ENCODE measurements around the gene IGHMBP2. TPM values are rescaled to one million over a fixed set of nuclear protein-coding genes. Genes with fewer than 3 reads are reported as not detected.

Gene IGHMBP2
- total and polyA plus RNA-seq, 9 of the 15 experiments (the other 6 are each of a cell fraction or from before 2014, with no cell fraction given) = 1.6 to 24.8 (median 14.5) TPM

- peak; percentile 54 for TF ChIP-seq CHD7 (IDR thresholded peaks at IDR 0.05; ENCODE audit: low read depth, low read length)
- TF ChIP-seq PML (IDR thresholded peaks at IDR 0.05; ENCODE audit: low read length) = peak; percentile 89
- TF ChIP-seq MTA1 (IDR thresholded peaks at IDR 0.05; ENCODE audit: borderline replicate concordance) = no peak
- TF ChIP-seq NR2C1 (IDR thresholded peaks at IDR 0.05) = peak; percentile 57; the same call in 1 of the 2 replicates
- peak; percentile 79 for TF ChIP-seq NR2C1 (tag; IDR thresholded peaks at IDR 0.05)
- TF ChIP-seq KLF13 (tag; IDR thresholded peaks at IDR 0.05; ENCODE audit: borderline replicate concordance, low read depth) = peak; percentile 72
- no peak for TF ChIP-seq RAD51 (IDR thresholded peaks at IDR 0.05; ENCODE audit: borderline replicate concordance, low read depth)
- TF ChIP-seq, protein P1, sequence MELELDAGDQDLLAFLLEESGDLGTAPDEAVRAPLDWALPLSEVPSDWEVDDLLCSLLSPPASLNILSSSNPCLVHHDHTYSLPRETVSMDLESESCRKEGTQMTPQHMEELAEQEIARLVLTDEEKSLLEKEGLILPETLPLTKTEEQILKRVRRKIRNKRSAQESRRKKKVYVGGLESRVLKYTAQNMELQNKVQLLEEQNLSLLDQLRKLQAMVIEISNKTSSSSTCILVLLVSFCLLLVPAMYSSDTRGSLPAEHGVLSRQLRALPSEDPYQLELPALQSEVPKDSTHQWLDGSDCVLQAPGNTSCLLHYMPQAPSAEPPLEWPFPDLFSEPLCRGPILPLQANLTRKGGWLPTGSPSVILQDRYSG (tag; conservative IDR thresholded peaks at IDR 0.05; ENCODE audit: low read depth) = no peak; the same call in 1 of the 2 replicates
- TF ChIP-seq, protein P2, sequence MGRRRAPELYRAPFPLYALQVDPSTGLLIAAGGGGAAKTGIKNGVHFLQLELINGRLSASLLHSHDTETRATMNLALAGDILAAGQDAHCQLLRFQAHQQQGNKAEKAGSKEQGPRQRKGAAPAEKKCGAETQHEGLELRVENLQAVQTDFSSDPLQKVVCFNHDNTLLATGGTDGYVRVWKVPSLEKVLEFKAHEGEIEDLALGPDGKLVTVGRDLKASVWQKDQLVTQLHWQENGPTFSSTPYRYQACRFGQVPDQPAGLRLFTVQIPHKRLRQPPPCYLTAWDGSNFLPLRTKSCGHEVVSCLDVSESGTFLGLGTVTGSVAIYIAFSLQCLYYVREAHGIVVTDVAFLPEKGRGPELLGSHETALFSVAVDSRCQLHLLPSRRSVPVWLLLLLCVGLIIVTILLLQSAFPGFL (CRISPR knock-in tag; IDR thresholded peaks at IDR 0.05) = no peak
- peak; percentile 78; the same call in 1 of the 2 replicates for TF ChIP-seq CBX1 (IDR thresholded peaks at IDR 0.05; ENCODE audit: low read depth)
- TF ChIP-seq ZNF133 (CRISPR knock-in tag; IDR thresholded peaks at IDR 0.05) = peak; percentile 57; the same call in 1 of the 2 replicates
- TF ChIP-seq SPI1 (IDR thresholded peaks at IDR 0.05; ENCODE audit: borderline replicate concordance, low read depth, low read length) = no peak
- peak; percentile 60; the same call in 1 of the 2 replicates for TF ChIP-seq ZBTB17 (CRISPR knock-in tag; IDR thresholded peaks at IDR 0.05)
- TF ChIP-seq ZFX (CRISPR knock-in tag; IDR thresholded peaks at IDR 0.05) = peak; percentile 93
Measured at GRCh38 chr11:68903288-68904247, at the start of gene IGHMBP2, which contains the start of gene MRPL21 (continued).
